ENCODE measurements around the gene DCST1. TPM values are rescaled to one million over a fixed set of nuclear protein-coding genes. Genes with fewer than 3 reads are reported as not detected.

DCST1 gene
- total RNA-seq, 1 experiment from 2014 or later, result 0.22 TPM

GRCh38 chr1:155066777-155067176, 33.2 kb downstream of the DCST1 start:
- ChIA-PET CTCF (no interaction called here), POLR2A (ENCODE audit: unreplicated experiment) (no interaction called here)
- Histone ChIP-seq H2AFZ (no peak overlapping the region), H3K4me1 (replicated peaks; ENCODE audit: insufficient read depth) (peaks cover 15% of the 10 kb centered on the region), H3K36me3 (ENCODE audit: low read depth) (no peaks in the 10 kb centered on the region), H3K4me3 (no peak overlapping the region), H3F3A (ENCODE audit: insufficient read depth, low read depth) (peaks cover 23% of the 10 kb centered on the region; the same call in 1 of the 2 replicates), H4K20me1 (ENCODE audit: insufficient read depth) (peaks cover 7% of the 10 kb centered on the region; the same call in 1 of the 2 replicates), H3K27ac (no peak overlapping the region), H3K27me3 (ENCODE audit: insufficient read depth, low read depth) (no peaks in the 10 kb centered on the region), H3K9me3 (ENCODE audit: insufficient read depth, low read depth) (no peaks in the 10 kb centered on the region), H3K79me2 (ENCODE audit: low read depth) (peaks cover 13% of the 10 kb centered on the region), H3K4me2 (no peak overlapping the region), H3K9me2 (ENCODE audit: insufficient read depth) (no peaks in the 10 kb centered on the region)
- intact Hi-C loops (cut with micrococcal nuclease; ENCODE audit: unreplicated experiment), result no loop called here
- no peak for DNase-seq
- BruUV-seq (replicated peaks), result no TSS peak
- TF ChIP-seq CTCF (conservative IDR thresholded peaks at IDR 0.05) (no peak), EZH2 (IDR thresholded peaks at IDR 0.05; ENCODE audit: low read depth) (no peak)

- H3F3A ChIP-seq (ENCODE audit: insufficient read depth, low read depth), result peaks cover 32% of the 10 kb centered on the region; the same call in 1 of the 2 replicates
- intact Hi-C loops (cut with micrococcal nuclease; ENCODE audit: unreplicated experiment), result no loop called here
Observed at GRCh38 chr1:155068599-155068998, 35.0 kb downstream of the DCST1 start.

GRCh38 chr1:155069551-155070157, 36.0 kb downstream of the DCST1 start:
- H4K20me1 ChIP-seq (ENCODE audit: insufficient read depth), result peaks cover 2% of the 10 kb centered on the region; the same call in 1 of the 2 replicates
- no peak overlapping the region for H3K27ac ChIP-seq
- no peak overlapping the region for H3K4me3 ChIP-seq
- peaks cover 7% of the 10 kb centered on the region for H3K79me2 ChIP-seq (ENCODE audit: low read depth)
- H3F3A ChIP-seq (ENCODE audit: insufficient read depth, low read depth), result peaks cover 26% of the 10 kb centered on the region; the same call in 1 of the 2 replicates
- no peaks in the 10 kb centered on the region for H3K9me2 ChIP-seq (ENCODE audit: insufficient read depth)
- H3K9me3 ChIP-seq (ENCODE audit: insufficient read depth, low read depth), result no peaks in the 10 kb centered on the region
- DNase-seq, result no peak
- H3K27me3 ChIP-seq (ENCODE audit: insufficient read depth, low read depth), result no peaks in the 10 kb centered on the region
- POLR2A ChIA-PET (ENCODE audit: unreplicated experiment), result interaction anchor here (0.6 kb wide), 1 partner anchor 182 kb away, joined by 3 read pairs; no protein-coding TSS in a partner anchor
- no peak overlapping the region for H3K4me2 ChIP-seq
- no peak overlapping the region for H2AFZ ChIP-seq
- intact Hi-C loops (cut with micrococcal nuclease; ENCODE audit: unreplicated experiment), result no loop called here
- BruUV-seq (replicated peaks), result no TSS peak
- no peaks in the 10 kb centered on the region for H3K36me3 ChIP-seq (ENCODE audit: low read depth)
- CTCF ChIA-PET, result no interaction called here
- no peak for TF ChIP-seq EZH2 (IDR thresholded peaks at IDR 0.05; ENCODE audit: low read depth)
- TF ChIP-seq CTCF (conservative IDR thresholded peaks at IDR 0.05), result no peak
- H3K4me1 ChIP-seq (replicated peaks; ENCODE audit: insufficient read depth), result peaks cover 10% of the 10 kb centered on the region

More at GRCh38 chr1:155068599-155068998, 35.0 kb downstream of the DCST1 start:
- Histone ChIP-seq H3K4me2 (no peak overlapping the region), H3K4me1 (replicated peaks; ENCODE audit: insufficient read depth) (peaks cover 15% of the 10 kb centered on the region), H4K20me1 (ENCODE audit: insufficient read depth) (peaks cover 7% of the 10 kb centered on the region; the same call in 1 of the 2 replicates), H3K79me2 (ENCODE audit: low read depth) (peaks cover 13% of the 10 kb centered on the region), H3K9me2 (ENCODE audit: insufficient read depth) (no peaks in the 10 kb centered on the region), H3K9me3 (ENCODE audit: insufficient read depth, low read depth) (no peaks in the 10 kb centered on the region), H3K27ac (no peak overlapping the region), H3K36me3 (ENCODE audit: low read depth) (no peaks in the 10 kb centered on the region), H3K27me3 (ENCODE audit: insufficient read depth, low read depth) (no peaks in the 10 kb centered on the region), H2AFZ (no peak overlapping the region), H3K4me3 (no peak overlapping the region)
- ChIA-PET CTCF (interaction anchor here (0.7 kb wide), 1 partner anchor 31 kb away, joined by 6 read pairs; no protein-coding TSS in a partner anchor), POLR2A (ENCODE audit: unreplicated experiment) (interaction anchor here (0.6 kb wide), 1 partner anchor 50 kb away, joined by 3 read pairs; no protein-coding TSS in a partner anchor)
- BruUV-seq (replicated peaks), result no TSS peak
- TF ChIP-seq EZH2 (IDR thresholded peaks at IDR 0.05; ENCODE audit: low read depth), result no peak
- TF ChIP-seq CTCF (conservative IDR thresholded peaks at IDR 0.05), result no peak
- no peak for DNase-seq
